Tongue (tissue), 2 donors: Measurements from ENCODE around the gene CDK2AP2. TPM values are rescaled to one million over a fixed set of nuclear protein-coding genes. Genes with fewer than 3 reads are reported as not detected.
"Not testable (repeated sequence)": the region's sequence is repeated elsewhere in the genome, so short reads cannot be mapped to it uniquely, and the experiment has no call there.

Experiments used
- DNase-seq: peaks from one replicate; pipeline ENCODE4 v3.0.0-alpha.2; 2015
- total RNA-seq: library from RNA; depleted of rRNA; stranded (reverse); fragments of >200 nt; gene quantifications from one replicate; pipeline ENCODE4 v1.2.3, GENCODE V29; 2014

Gene CDK2AP2
- total RNA-seq, 1 donor from 2014 or later: 10.3 TPM

GRCh38 chr11:67489885-67490726, 17.9 kb downstream of the CDK2AP2 start:
- DNase-seq: no peak

- DNase-seq: no peak
Measured at GRCh38 chr11:67489203-67489884, 18.6 kb downstream of the CDK2AP2 start.

- DNase-seq: no peak
Measured at GRCh38 chr11:67486481-67487195, 21.3 kb downstream of the CDK2AP2 start.

GRCh38 chr11:67485873-67486361, 22.0 kb downstream of the CDK2AP2 start:
- not testable (repeated sequence) for DNase-seq

GRCh38 chr11:67484847-67485311, 23.1 kb downstream of the CDK2AP2 start:
- no peak for DNase-seq

GRCh38 chr11:67483831-67484665, 23.9 kb downstream of the CDK2AP2 start:
- no peak for DNase-seq

GRCh38 chr11:67482827-67483798, 24.8 kb downstream of the CDK2AP2 start, which contains the start of gene AIP:
Gene AIP, plus strand, starts transcription at chr11:67483026. Its CDS starts 133 bp downstream, at chr11:67483159.
- peak; percentile 99 for DNase-seq

- DNase-seq: no peak
Measured at GRCh38 chr11:67482275-67482826, 25.6 kb downstream of the CDK2AP2 start.

- DNase-seq: not testable (repeated sequence)
Measured at GRCh38 chr11:67477344-67478050, 30.5 kb downstream of the CDK2AP2 start.

- DNase-seq: not testable (repeated sequence)
Measured at GRCh38 chr11:67476692-67477091, 31.3 kb downstream of the CDK2AP2 start.

- DNase-seq: no peak
Measured at GRCh38 chr11:67472882-67473281, 35.1 kb downstream of the CDK2AP2 start.

- DNase-seq: no peak
Measured at GRCh38 chr11:67470337-67471002, 37.5 kb downstream of the CDK2AP2 start.

- DNase-seq: no peak
Measured at GRCh38 chr11:67469508-67469811, 38.5 kb downstream of the CDK2AP2 start.

GRCh38 chr11:67468759-67469507, 39.0 kb downstream of the CDK2AP2 start, which contains the start of gene TMEM134:
Gene TMEM134, minus strand, starts transcription at chr11:67469251. Its CDS starts 59 bp downstream, at chr11:67469192.
- DNase-seq: peak; percentile 96

GRCh38 chr11:67468456-67468758, 39.6 kb downstream of the CDK2AP2 start:
- no peak for DNase-seq

GRCh38 chr11:67468056-67468455, 39.9 kb downstream of the CDK2AP2 start:
- DNase-seq: peak; percentile 30

- DNase-seq: no peak
Measured at GRCh38 chr11:67466962-67467771, 40.8 kb downstream of the CDK2AP2 start.
